Activated gamma-delta T cell treated with anti-CD3 and anti-CD28 coated beads, Interleukin-2, amount 50 U/mL, for 16 hours (primary cell): ENCODE results near the gene ZNF506.
"Not testable (repeated sequence)": the region's sequence is repeated elsewhere in the genome, so short reads cannot be mapped to it uniquely, and the experiment has no call there.

Experiments
- DNase-seq: peaks from one replicate; pipeline ENCODE4 v3.0.0-alpha.2; 2020; ENCODE audit warnings: low read depth

The ZNF506 gene

GRCh38 chr19:19821366-19821951 is at the start of gene ZNF506:
Gene ZNF506, minus strand, starts transcription at chr19:19821750. Its CDS starts 147 bp downstream, at chr19:19821603.
- DNase-seq, result peak; percentile 95

- DNase-seq, result not testable (repeated sequence)
These were observed 48.5 kb upstream of the ZNF506 start for GRCh38 chr19:19870086-19870485.

GRCh38 chr19:19866611-19867248 is 45.2 kb upstream of the ZNF506 start:
- DNase-seq, result peak; percentile 22

GRCh38 chr19:19865750-19866610 is 44.4 kb upstream of the ZNF506 start, which contains the start of gene ZNF253:
Gene ZNF253, plus strand, starts transcription at chr19:19865882. Its CDS starts 115 bp downstream, at chr19:19865997.
- DNase-seq, result peak; percentile 92

GRCh38 chr19:19860756-19861390 is 39.3 kb upstream of the ZNF506 start:
- peak; percentile 34 for DNase-seq

GRCh38 chr19:19858751-19859150 is 37.2 kb upstream of the ZNF506 start:
- DNase-seq, result no peak

- not testable (repeated sequence) for DNase-seq
These were observed 30.2 kb upstream of the ZNF506 start for GRCh38 chr19:19851740-19852139.

- DNase-seq, result no peak
These were observed 27.5 kb upstream of the ZNF506 start for GRCh38 chr19:19849056-19849455.

GRCh38 chr19:19847781-19848180 is 26.2 kb upstream of the ZNF506 start:
- DNase-seq, result no peak

GRCh38 chr19:19835560-19836038 is 14.0 kb upstream of the ZNF506 start:
- no peak for DNase-seq

- no peak for DNase-seq
These were observed 5.3 kb upstream of the ZNF506 start for GRCh38 chr19:19826875-19827274.

GRCh38 chr19:19823916-19824315 is 2.4 kb upstream of the ZNF506 start:
- no peak for DNase-seq

GRCh38 chr19:19821976-19822375 is 426 bp upstream of the ZNF506 start:
- DNase-seq, result not testable (repeated sequence)

GRCh38 chr19:19820774-19821320 is 703 bp downstream of the ZNF506 start:
- DNase-seq, result no peak

GRCh38 chr19:19817357-19817756 is 4.2 kb downstream of the ZNF506 start:
- peak; percentile 30 for DNase-seq

- no peak for DNase-seq
These were observed 4.9 kb downstream of the ZNF506 start for GRCh38 chr19:19816679-19817078.

- DNase-seq, result not testable (repeated sequence)
These were observed 9.6 kb downstream of the ZNF506 start for GRCh38 chr19:19811999-19812398.

- DNase-seq, result no peak
These were observed 16.1 kb downstream of the ZNF506 start for GRCh38 chr19:19805480-19805879.

- no peak for DNase-seq
These were observed 33.5 kb downstream of the ZNF506 start for GRCh38 chr19:19788015-19788414.

- DNase-seq, result not testable (repeated sequence)
These were observed 36.1 kb downstream of the ZNF506 start for GRCh38 chr19:19785476-19785875.

- DNase-seq, result no peak
These were observed 38.8 kb downstream of the ZNF506 start for GRCh38 chr19:19782783-19783182.

- DNase-seq, result not testable (repeated sequence)
These were observed 39.8 kb downstream of the ZNF506 start for GRCh38 chr19:19781791-19782190.
